Nephron (organoid): Measurements from ENCODE around the gene CD46.

Source experiments
- H3K27ac Mint-ChIP-seq, 3 experiments: 2 replicates each; pipeline ENCODE4 v1.8.0; 2020; ENCODE audit warnings: mixed read lengths in 3 of 3, mild to moderate bottlenecking in 2 of 3, moderate library complexity in 1 of 3
- H3K27me3 Mint-ChIP-seq: 2 replicates; pipeline ENCODE4 v1.8.0; 2021; ENCODE audit warnings: low read depth, mild to moderate bottlenecking, moderate library complexity, mixed read lengths
- H3K36me3 Mint-ChIP-seq: 2 replicates; pipeline ENCODE4 v1.8.0; 2020; ENCODE audit warnings: low read depth, mixed read lengths
- H3K4me1 Mint-ChIP-seq: 2 replicates; pipeline ENCODE4 v1.8.0; 2020; ENCODE audit warnings: mixed read lengths
- H3K4me3 Mint-ChIP-seq, 3 experiments: 2 replicates each; pipeline ENCODE4 v1.8.0; 2020; ENCODE audit warnings: mild to moderate bottlenecking in 3 of 3, mixed read lengths in 3 of 3, moderate library complexity in 2 of 3
- H3K9me3 Mint-ChIP-seq: 2 replicates; pipeline ENCODE4 v1.8.0; 2020; ENCODE audit warnings: mixed read lengths
- CTCF ChIP-seq, 3 experiments: fragments of 200-600 bp; sonication (generic); IDR thresholded peaks; one replicate each; pipeline ENCODE4 v1.5.0; 2021; ENCODE audit warnings: antibody characterized with exemption in 3 of 3; ENCODE audit not compliant: unreplicated experiment in 3 of 3

Gene CD46

GRCh38 chr1:207811920-207812720 lies 60.3 kb downstream of the CD46 start:
- Mint-ChIP-seq H3K4me1 (no peaks in the 10 kb centered on the region), H3K9me3 (no peaks in the 10 kb centered on the region), H3K4me3 (no peak overlapping the region), H3K27ac (no peak overlapping the region), H3K36me3 (peaks cover 3% of the 10 kb centered on the region), H3K27me3 (peaks cover 3% of the 10 kb centered on the region)
- peak in 1 of 3 experiments; percentile 9 for TF ChIP-seq CTCF (IDR thresholded peaks at IDR 0.05; ENCODE audit: unreplicated experiment in 3 of 3)

GRCh38 chr1:207812778-207813511 lies 61.1 kb downstream of the CD46 start:
- Mint-ChIP-seq H3K27me3 (peaks cover 3% of the 10 kb centered on the region), H3K4me1 (no peaks in the 10 kb centered on the region), H3K36me3 (peaks cover 3% of the 10 kb centered on the region), H3K9me3 (no peaks in the 10 kb centered on the region), H3K4me3 (no peak overlapping the region), H3K27ac (no peak overlapping the region)
- no peak for TF ChIP-seq CTCF (IDR thresholded peaks at IDR 0.05; ENCODE audit: unreplicated experiment in 3 of 3)

- no peaks in the 10 kb centered on the region for H3K4me1 Mint-ChIP-seq
- H3K4me3 Mint-ChIP-seq = no peak overlapping the region
These were observed 61.6 kb downstream of the CD46 start for GRCh38 chr1:207813512-207813881.

GRCh38 chr1:207813946-207814345 lies 62.1 kb downstream of the CD46 start:
- H3K9me3 Mint-ChIP-seq = no peaks in the 10 kb centered on the region
- H3K36me3 Mint-ChIP-seq = peaks cover 3% of the 10 kb centered on the region
- TF ChIP-seq CTCF (IDR thresholded peaks at IDR 0.05; ENCODE audit: unreplicated experiment in 3 of 3) = no peak
- no peak overlapping the region for H3K4me3 Mint-ChIP-seq
- no peaks in the 10 kb centered on the region for H3K4me1 Mint-ChIP-seq
- peaks cover 3% of the 10 kb centered on the region for H3K27me3 Mint-ChIP-seq
- no peak overlapping the region for H3K27ac Mint-ChIP-seq

More at GRCh38 chr1:207813512-207813881, 61.6 kb downstream of the CD46 start:
- Mint-ChIP-seq H3K36me3 (peaks cover 3% of the 10 kb centered on the region), H3K27me3 (peaks cover 3% of the 10 kb centered on the region), H3K9me3 (no peaks in the 10 kb centered on the region), H3K27ac (no peak overlapping the region)
- no peak for TF ChIP-seq CTCF (IDR thresholded peaks at IDR 0.05; ENCODE audit: unreplicated experiment in 3 of 3)

GRCh38 chr1:207814469-207814868 lies 62.6 kb downstream of the CD46 start:
- Mint-ChIP-seq H3K27me3 (peaks cover 3% of the 10 kb centered on the region), H3K4me1 (no peaks in the 10 kb centered on the region), H3K36me3 (peaks cover 3% of the 10 kb centered on the region), H3K9me3 (no peaks in the 10 kb centered on the region), H3K4me3 (no peak overlapping the region), H3K27ac (no peak overlapping the region)
- TF ChIP-seq CTCF (IDR thresholded peaks at IDR 0.05; ENCODE audit: unreplicated experiment in 3 of 3) = no peak
